Mesenchymal stem cell (in vitro differentiated cells and primary cell): ENCODE data around the gene C19orf33.

Experiments used
- DNase-seq: peaks from one replicate; pipeline ENCODE4 v3.0.0-alpha.2; 2013
- H2AFZ ChIP-seq: one replicate; pipeline ENCODE4 v1.6.1; 2013; ENCODE audit warnings: low read depth, mild to moderate bottlenecking, control low read depth, inconsistent platforms, low read length, moderate library complexity
- H2AK5ac ChIP-seq: 2 replicates; pipeline ENCODE4 v1.6.1; 2013; ENCODE audit warnings: low read length, moderate library complexity, mild to moderate bottlenecking, inconsistent platforms; ENCODE audit not compliant: severe bottlenecking
- H2BK120ac ChIP-seq: one replicate; pipeline ENCODE4 v1.6.1; 2013; ENCODE audit warnings: low read depth, mild to moderate bottlenecking, inconsistent platforms, low read length, moderate library complexity
- H2BK12ac ChIP-seq, 2 experiments: one replicate each; pipeline ENCODE4 v1.6.1; 2013; ENCODE audit warnings: inconsistent platforms in 2 of 2, low read length in 2 of 2, mild to moderate bottlenecking in 2 of 2, moderate library complexity in 2 of 2, control low read depth in 1 of 2
- H2BK15ac ChIP-seq: one replicate; pipeline ENCODE4 v1.6.1; 2013; ENCODE audit warnings: mild to moderate bottlenecking, low read depth, inconsistent platforms; ENCODE audit not compliant: poor library complexity, severe bottlenecking
- H2BK5ac ChIP-seq: 2 replicates; pipeline ENCODE4 v1.6.1; 2013; ENCODE audit warnings: low read depth, mild to moderate bottlenecking, low read length, control low read depth, inconsistent platforms; ENCODE audit not compliant: poor library complexity, severe bottlenecking
- H3K14ac ChIP-seq, 2 experiments: one replicate each; pipeline ENCODE4 v1.6.1; 2013; ENCODE audit warnings: inconsistent platforms in 2 of 2, low read length in 2 of 2, control low read depth in 1 of 2, mild to moderate bottlenecking in 1 of 2, moderate library complexity in 1 of 2
- H3K18ac ChIP-seq, 2 experiments: one replicate each; pipeline ENCODE4 v1.6.1; 2013; ENCODE audit warnings: inconsistent platforms in 2 of 2, low read length in 2 of 2, control low read depth in 1 of 2, low read depth in 1 of 2, mild to moderate bottlenecking in 1 of 2
- H3K23ac ChIP-seq, 2 experiments: one replicate each; pipeline ENCODE4 v1.6.1; 2013; ENCODE audit warnings: inconsistent platforms in 2 of 2, low read length in 2 of 2, mild to moderate bottlenecking in 2 of 2, moderate library complexity in 2 of 2, control low read depth in 1 of 2
- H3K27ac ChIP-seq: 2 replicates; pipeline ENCODE4 v1.5.1; 2013; ENCODE audit warnings: mild to moderate bottlenecking, moderate library complexity, low read length, control low read depth, inconsistent platforms; ENCODE audit not compliant: poor library complexity, severe bottlenecking
- H3K27me3 ChIP-seq, 2 experiments: 2 replicates each; pipeline versions ENCODE4 v1.6.1 to v1.7.0; 2013; ENCODE audit warnings: low read length in 2 of 2, mild to moderate bottlenecking in 2 of 2, moderate library complexity in 2 of 2, control low read depth in 1 of 2, inconsistent platforms in 1 of 2; ENCODE audit not compliant: control insufficient read depth in 1 of 2, insufficient read depth in 1 of 2
- H3K36me3 ChIP-seq, 2 experiments: 2 replicates each; pipeline versions ENCODE4 v1.6.1 to v1.7.0; 2013; ENCODE audit warnings: low read length in 2 of 2, control low read depth in 1 of 2, inconsistent platforms in 1 of 2, low read depth in 1 of 2, mild to moderate bottlenecking in 1 of 2; ENCODE audit not compliant: insufficient read depth in 2 of 2, control insufficient read depth in 1 of 2
- H3K4ac ChIP-seq, 2 experiments: one replicate each; pipeline ENCODE4 v1.6.1; 2013; ENCODE audit warnings: inconsistent platforms in 2 of 2, low read length in 2 of 2, mild to moderate bottlenecking in 2 of 2, moderate library complexity in 2 of 2, control low read depth in 1 of 2, low read depth in 1 of 2
- H3K4me1 ChIP-seq: 2 replicates; pipeline ENCODE4 v1.6.1; 2013; ENCODE audit warnings: low read depth, low read length, control low read depth; ENCODE audit not compliant: control insufficient read depth, insufficient read depth
- H3K4me2 ChIP-seq: 2 replicates; pipeline ENCODE4 v1.6.1; 2013; ENCODE audit warnings: low read length, mild to moderate bottlenecking, inconsistent platforms; ENCODE audit not compliant: poor library complexity, severe bottlenecking
- H3K4me3 ChIP-seq, 2 experiments: 2 replicates each; pipeline versions ENCODE4 v1.5.1 to v1.7.0; 2013; ENCODE audit warnings: low read length in 2 of 2, mild to moderate bottlenecking in 2 of 2, control low read depth in 1 of 2, low read depth in 1 of 2; ENCODE audit not compliant: insufficient read depth in 1 of 2
- H3K79me1 ChIP-seq: replicated peaks from 2 replicates; pipeline ENCODE4 v1.6.1; 2013; ENCODE audit warnings: mild to moderate bottlenecking, control low read depth, low read length, inconsistent platforms; ENCODE audit not compliant: poor library complexity, severe bottlenecking
- H3K9ac ChIP-seq: 2 replicates; pipeline ENCODE4 v1.7.0; 2013; ENCODE audit warnings: mild to moderate bottlenecking, low read length, moderate library complexity
- H3K9me3 ChIP-seq: 2 replicates; pipeline ENCODE4 v1.7.0; 2013; ENCODE audit warnings: mild to moderate bottlenecking, low read length; ENCODE audit not compliant: control insufficient read depth
- H4K8ac ChIP-seq: one replicate; pipeline ENCODE4 v1.6.1; 2013; ENCODE audit warnings: inconsistent platforms, mild to moderate bottlenecking, low read length, moderate library complexity
- H4K91ac ChIP-seq: one replicate; pipeline ENCODE4 v1.6.1; 2013; ENCODE audit warnings: mild to moderate bottlenecking, low read length, inconsistent platforms
- WGBS: methylation state at CpG from one replicate; pipeline ENCODE4 v1.1.7; 2013; ENCODE audit warnings: mixed read lengths; 5-methylcytosine and 5-hydroxymethylcytosine counted together

The C19orf33 gene

DNA sequence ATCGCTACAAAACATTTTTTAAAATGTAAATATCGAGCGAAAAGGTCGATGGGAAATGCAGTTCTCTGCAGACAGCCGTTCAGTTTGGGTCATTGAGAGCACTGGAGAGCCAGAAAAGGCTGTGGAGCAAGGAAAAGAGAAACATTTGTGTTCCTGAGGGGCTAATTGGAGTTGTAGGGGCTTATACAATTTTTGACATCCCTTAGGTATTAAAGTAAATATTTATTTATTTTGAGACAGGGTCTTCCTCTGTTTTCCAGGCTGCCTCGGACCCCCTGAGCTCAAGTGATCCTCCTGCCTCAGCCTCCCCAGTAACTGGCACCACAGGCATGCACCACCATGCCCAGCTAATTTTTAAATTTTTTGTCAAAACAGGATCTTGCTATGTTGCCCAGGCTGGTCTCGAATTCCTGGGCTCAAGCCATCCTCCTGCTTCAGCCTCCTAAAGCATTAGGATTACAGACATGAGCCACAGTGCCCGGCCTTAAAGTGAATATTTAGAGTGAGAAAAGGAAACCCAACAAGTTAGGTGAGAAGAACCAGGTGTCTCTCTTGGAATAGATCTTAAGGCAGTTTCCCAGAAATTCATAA lies 12.5 kb downstream of the C19orf33 start:
- H3K27ac ChIP-seq: no peak overlapping the region
- peak overlapping the region; percentile 57 for H3K4me2 ChIP-seq
- H3K9me3 ChIP-seq: no peaks in the 10 kb centered on the region
- peak overlapping the region; percentile 70 for H2AK5ac ChIP-seq
- peak overlapping the region; percentile 90 for H3K9ac ChIP-seq
- H3K4me3 ChIP-seq: peak overlapping the region in 1 of 2 experiments; percentile 78
- no peak overlapping the region for H2BK15ac ChIP-seq
- 40% methylated on average over 7 of the region's 8 CpGs for WGBS
- no peak overlapping the region for H2BK12ac ChIP-seq
- no peak overlapping the region for H3K23ac ChIP-seq
- no peak overlapping the region for H2BK5ac ChIP-seq
- no peak overlapping the region for H3K14ac ChIP-seq
- H4K91ac ChIP-seq: no peak overlapping the region
- H2BK120ac ChIP-seq: no peak overlapping the region
- H3K4ac ChIP-seq: no peak overlapping the region
- no peak overlapping the region for H2AFZ ChIP-seq
- H3K27me3 ChIP-seq: peaks cover 0 to 15% of the 10 kb centered on the region in 2 experiments
- H3K18ac ChIP-seq: no peak overlapping the region
- peaks cover 19% of the 10 kb centered on the region for H3K79me1 ChIP-seq
- H3K4me1 ChIP-seq: peaks cover 27% of the 10 kb centered on the region
- no peak for DNase-seq
- H3K36me3 ChIP-seq: no peaks in the 10 kb centered on the region
- H4K8ac ChIP-seq: no peak overlapping the region

DNA sequence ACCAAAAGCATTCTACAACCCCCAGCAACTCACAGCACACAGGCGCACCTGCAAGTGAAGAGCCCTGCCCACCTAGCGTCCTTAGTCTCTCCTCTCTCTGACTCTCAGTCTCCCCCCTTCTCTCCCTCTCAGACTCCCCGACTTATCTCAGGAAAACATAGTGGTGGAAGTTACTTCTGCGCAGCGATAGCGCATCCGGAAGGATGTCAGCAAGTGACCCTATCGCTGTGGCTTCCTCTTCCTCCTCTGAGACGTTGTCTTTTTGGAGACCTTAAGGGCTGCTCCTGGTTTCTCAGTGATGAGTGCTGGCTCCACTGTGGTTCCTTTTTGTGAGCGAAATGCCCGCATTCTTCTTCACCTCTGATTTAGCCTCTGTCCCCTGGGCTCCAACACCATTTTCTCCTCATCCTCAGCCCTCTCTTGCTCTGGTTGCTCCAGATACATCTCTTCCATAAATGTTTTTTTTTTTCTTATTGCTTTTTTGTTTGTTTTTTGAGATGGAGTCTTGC lies 13.1 kb downstream of the C19orf33 start:
- no peak overlapping the region for H3K23ac ChIP-seq
- peak overlapping the region in 1 of 2 experiments; percentile 54 for H2BK12ac ChIP-seq
- peaks cover 18% of the 10 kb centered on the region for H3K79me1 ChIP-seq
- H2BK15ac ChIP-seq: no peak overlapping the region
- H3K9ac ChIP-seq: no peak overlapping the region
- no peak overlapping the region for H4K91ac ChIP-seq
- H2AFZ ChIP-seq: no peak overlapping the region
- no peak for DNase-seq
- H3K4me3 ChIP-seq: no peak overlapping the region
- H3K4ac ChIP-seq: no peak overlapping the region
- peaks cover 0 to 15% of the 10 kb centered on the region in 2 experiments for H3K27me3 ChIP-seq
- no peak overlapping the region for H3K18ac ChIP-seq
- WGBS: 75% methylated on average over 11 of the region's 11 CpGs
- no peaks in the 10 kb centered on the region for H3K36me3 ChIP-seq
- no peaks in the 10 kb centered on the region for H3K9me3 ChIP-seq
- no peak overlapping the region for H2BK5ac ChIP-seq
- H3K4me2 ChIP-seq: no peak overlapping the region
- H4K8ac ChIP-seq: peak overlapping the region; percentile 37
- H3K27ac ChIP-seq: no peak overlapping the region
- H3K4me1 ChIP-seq: peaks cover 27% of the 10 kb centered on the region
- peak overlapping the region; percentile 30 for H2AK5ac ChIP-seq
- no peak overlapping the region for H2BK120ac ChIP-seq
- H3K14ac ChIP-seq: no peak overlapping the region

DNA sequence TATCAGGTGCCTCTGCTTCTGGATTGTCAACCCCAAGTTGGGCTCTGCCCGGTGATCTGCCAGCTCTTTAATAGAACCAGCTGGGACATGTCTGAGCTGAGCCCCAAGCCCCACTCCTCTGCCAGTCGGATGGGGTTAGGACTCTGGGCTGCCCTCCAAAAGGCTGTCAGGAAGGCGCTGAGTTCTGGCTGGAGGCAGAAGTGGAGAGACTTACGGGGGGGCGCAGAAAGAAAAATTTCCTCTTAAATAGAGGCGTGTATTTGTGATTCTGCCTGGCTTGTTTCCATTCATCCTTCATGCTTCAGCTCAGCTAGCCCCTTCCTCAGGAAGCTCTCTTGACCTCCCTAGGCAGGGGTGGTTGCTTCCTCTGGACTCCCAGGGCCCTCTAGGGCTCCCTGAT lies 14.6 kb downstream of the C19orf33 start:
- Histone ChIP-seq H3K9me3 (no peaks in the 10 kb centered on the region), H3K4me3 (no peak overlapping the region), H3K4ac (no peak overlapping the region), H3K27me3 (peaks cover 0 to 15% of the 10 kb centered on the region in 2 experiments), H2BK120ac (no peak overlapping the region), H2BK5ac (no peak overlapping the region), H3K4me2 (no peak overlapping the region), H3K4me1 (peaks cover 27% of the 10 kb centered on the region), H3K27ac (no peak overlapping the region), H2AFZ (no peak overlapping the region), H2AK5ac (no peak overlapping the region), H3K79me1 (peaks cover 13% of the 10 kb centered on the region), H3K14ac (no peak overlapping the region), H4K8ac (no peak overlapping the region), H2BK15ac (no peak overlapping the region), H3K23ac (no peak overlapping the region), H3K9ac (no peak overlapping the region), H2BK12ac (no peak overlapping the region), H3K36me3 (no peaks in the 10 kb centered on the region), H3K18ac (no peak overlapping the region), H4K91ac (no peak overlapping the region)
- 97% methylated on average over 6 of the region's 6 CpGs for WGBS
- DNase-seq: no peak

DNA sequence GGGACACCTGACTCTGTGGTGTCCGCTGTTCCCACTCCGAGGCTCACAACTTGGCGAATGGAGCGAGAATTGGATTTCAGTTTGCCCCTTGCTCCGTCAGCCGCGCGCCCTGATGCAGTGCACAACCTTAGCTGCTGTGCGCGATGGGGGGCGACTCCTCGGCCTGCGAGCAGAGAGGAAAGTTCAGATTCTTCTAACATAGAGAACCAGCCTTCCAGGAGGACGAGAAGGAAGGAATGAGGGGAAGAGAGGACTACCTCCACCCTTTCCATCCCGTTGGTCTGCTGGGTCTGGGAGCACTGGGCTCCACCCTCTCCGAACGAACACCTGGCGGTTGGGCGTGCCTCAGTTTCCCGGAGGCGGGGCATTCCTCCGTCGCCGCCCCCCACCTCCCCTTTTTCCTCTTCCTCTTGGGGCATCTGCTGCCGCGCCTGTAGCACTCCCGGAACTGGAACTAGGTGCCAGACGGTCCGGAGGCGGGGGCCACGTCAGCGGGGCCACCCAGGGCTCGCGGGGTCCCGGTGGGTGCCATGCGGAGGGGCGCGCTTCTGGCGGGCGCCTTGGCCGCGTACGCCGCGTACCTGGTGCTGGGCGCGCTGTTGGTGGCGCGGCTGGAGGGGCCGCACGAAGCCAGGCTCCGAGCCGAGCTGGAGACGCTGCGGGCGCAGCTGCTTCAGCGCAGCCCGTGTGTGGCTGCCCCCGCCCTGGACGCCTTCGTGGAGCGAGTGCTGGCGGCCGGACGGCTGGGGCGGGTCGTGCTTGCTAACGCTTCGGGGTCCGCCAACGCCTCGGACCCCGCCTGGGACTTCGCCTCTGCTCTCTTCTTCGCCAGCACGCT lies 15.6 kb downstream of the C19orf33 start, which contains the start of gene KCNK6:
Gene KCNK6 (plus strand): TSS at position 425 of the 838 bp plus-strand sequence. CDS start 106 bp downstream, at position 531.
- no peak within 1 kb of the TSS for H3K27ac ChIP-seq

More for the DNA sequence above, 15.6 kb downstream of the C19orf33 start, which contains the start of gene KCNK6:
- Histone ChIP-seq H3K23ac (peak within 1 kb of the TSS in 1 of 2 experiments; percentile 75), H3K4me3 (peak within 1 kb of the TSS; percentile 68 to 81), H2AK5ac (no peak within 1 kb of the TSS), H3K79me1 (peaks cover 9% of the 10 kb centered on the region), H2BK15ac (peak within 1 kb of the TSS; percentile 73), H3K36me3 (peaks cover 0 to 3% of the 10 kb centered on the region in 2 experiments), H3K18ac (peak within 1 kb of the TSS; percentile 92 to 93), H2BK120ac (peak within 1 kb of the TSS; percentile 55), H3K9me3 (no peaks in the 10 kb centered on the region), H4K91ac (peak within 1 kb of the TSS; percentile 91), H2AFZ (peak within 1 kb of the TSS; percentile 7), H3K4me1 (peaks cover 26% of the 10 kb centered on the region), H3K27me3 (peaks cover 0 to 15% of the 10 kb centered on the region in 2 experiments), H2BK5ac (no peak within 1 kb of the TSS), H3K4me2 (peak within 1 kb of the TSS; percentile 88), H2BK12ac (peak within 1 kb of the TSS; percentile 38 to 60), H4K8ac (peak within 1 kb of the TSS; percentile 94), H3K14ac (peak within 1 kb of the TSS in 1 of 2 experiments; percentile 97), H3K9ac (peak within 1 kb of the TSS; percentile 78), H3K4ac (peak within 1 kb of the TSS; percentile 89 to 91)
- DNase-seq: peak; percentile 32
- 8% methylated on average over 51 of the region's 76 CpGs for WGBS
